HG02840 (cell line): ENCODE measurements around the gene RACK1.
A peak's percentile ranks its signal among the peaks of the same experiment; 100 is the strongest.

Experiments used
- ATAC-seq: cut with Tn5 transposase; IDR thresholded peaks from one replicate; pipeline ENCODE4 v1.9.1; 2021; ENCODE audit warnings: mild to moderate bottlenecking, moderate library complexity, moderate number of reproducible peaks; ENCODE audit not compliant: unreplicated experiment, low FRiP score

Gene RACK1

GRCh38 chr5:181234455-181235306, 9.0 kb downstream of the RACK1 start:
- ATAC-seq, result no peak

DNA sequence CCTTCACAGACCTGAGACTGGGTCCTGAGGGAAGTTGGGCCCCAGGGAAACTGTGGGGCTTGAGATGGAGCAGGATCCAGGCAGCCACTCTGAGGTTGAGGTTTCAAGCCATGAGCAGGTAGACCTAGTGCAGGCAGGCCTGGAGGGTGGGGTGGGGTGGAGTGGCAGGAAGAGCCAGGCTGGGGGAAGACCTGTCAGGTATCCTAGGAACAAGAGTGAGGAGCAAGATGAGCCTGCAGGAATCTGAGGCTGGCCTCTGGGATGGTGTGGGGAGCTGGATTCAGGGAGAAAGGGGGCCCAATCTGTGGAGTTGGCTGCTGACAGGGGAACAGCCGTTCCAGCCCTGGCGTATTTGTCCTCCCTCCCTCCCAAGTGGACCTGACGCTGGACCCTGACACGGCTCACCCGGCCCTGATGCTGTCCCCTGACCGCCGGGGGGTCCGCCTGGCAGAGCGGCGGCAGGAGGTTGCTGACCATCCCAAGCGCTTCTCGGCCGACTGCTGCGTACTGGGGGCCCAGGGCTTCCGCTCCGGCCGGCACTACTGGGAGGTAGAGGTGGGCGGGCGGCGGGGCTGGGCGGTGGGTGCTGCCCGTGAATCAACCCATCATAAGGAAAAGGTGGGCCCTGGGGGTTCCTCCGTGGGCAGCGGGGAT, 9.8 kb downstream of the RACK1 start:
- no peak for ATAC-seq

DNA sequence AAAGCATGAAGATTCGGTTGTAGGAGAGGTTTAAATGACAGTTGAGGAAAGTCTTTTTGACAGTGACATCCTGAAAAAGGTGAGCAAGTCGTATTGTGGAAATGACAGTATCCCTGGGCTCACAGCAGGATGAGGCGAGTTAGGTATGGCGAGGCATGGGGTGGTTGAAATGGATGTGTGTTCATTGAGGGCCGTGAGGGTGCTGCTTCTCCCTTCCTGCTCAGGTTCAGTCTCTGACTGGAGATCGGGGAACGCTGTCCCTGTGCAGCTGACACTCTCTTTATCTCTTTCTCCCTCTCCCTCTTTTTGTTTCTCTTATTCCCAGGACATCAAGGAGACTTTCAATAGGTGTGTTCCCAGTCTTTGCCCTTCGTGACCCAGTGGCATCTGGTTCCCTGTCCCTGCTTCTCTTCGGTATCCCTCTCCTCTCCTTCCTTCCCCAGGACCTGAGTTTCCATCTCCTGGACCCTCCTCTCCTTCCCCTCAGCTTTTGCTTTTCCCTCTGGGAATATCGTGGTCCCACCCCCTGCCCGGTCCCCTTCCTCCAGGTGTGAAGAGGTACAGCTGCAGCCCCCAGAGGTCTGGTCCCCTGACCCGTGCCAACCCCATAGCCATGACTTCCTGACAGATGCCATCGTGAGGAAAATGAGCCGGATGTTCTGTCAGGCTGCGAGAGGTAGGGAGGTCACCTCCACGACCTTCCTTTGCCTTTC, 10.5 kb downstream of the RACK1 start:
- ATAC-seq, result no peak

- ATAC-seq, result no peak
Observed at GRCh38 chr5:181232593-181232992, 11.1 kb downstream of the RACK1 start.

DNA sequence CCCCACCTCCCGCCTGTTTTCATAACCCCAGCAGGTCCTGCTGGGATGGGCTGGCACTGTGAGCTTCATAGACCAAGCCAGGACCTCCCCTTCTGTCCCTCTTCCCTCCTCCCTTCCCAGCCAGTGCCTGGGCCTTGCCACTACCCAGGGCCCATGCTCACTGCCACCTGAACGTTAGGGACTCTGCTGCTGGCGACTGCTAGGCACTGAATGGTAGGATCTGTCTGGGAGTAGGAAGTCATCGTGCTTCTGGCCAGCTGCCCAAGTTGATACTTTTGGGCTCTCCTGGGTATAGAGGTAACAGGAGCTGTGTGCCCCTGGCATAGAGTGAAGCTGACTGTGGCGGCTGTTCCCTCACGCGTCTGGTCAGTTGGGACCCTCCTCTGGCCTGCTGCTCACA, 12.3 kb downstream of the RACK1 start:
- ATAC-seq, result no peak

DNA sequence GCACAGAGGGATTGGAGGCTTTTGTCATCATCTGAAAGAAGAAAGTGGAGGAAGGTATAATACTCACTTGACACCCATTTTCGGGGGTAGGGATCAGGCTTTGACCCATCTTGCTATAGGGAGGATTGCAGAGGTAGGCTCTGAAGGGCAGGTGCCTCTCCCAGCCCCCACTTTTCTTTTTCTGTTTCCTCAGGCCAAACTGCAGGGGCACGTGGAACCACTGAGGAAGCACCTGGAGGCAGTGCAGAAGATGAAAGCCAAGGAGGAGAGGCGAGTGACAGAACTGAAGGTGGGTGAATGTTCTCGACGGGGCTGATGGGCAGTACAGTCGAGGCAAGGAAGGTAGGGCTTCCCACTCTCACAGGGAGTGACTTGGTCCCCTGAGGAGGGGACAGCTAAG, 13.2 kb downstream of the RACK1 start:
- ATAC-seq, result no peak

DNA sequence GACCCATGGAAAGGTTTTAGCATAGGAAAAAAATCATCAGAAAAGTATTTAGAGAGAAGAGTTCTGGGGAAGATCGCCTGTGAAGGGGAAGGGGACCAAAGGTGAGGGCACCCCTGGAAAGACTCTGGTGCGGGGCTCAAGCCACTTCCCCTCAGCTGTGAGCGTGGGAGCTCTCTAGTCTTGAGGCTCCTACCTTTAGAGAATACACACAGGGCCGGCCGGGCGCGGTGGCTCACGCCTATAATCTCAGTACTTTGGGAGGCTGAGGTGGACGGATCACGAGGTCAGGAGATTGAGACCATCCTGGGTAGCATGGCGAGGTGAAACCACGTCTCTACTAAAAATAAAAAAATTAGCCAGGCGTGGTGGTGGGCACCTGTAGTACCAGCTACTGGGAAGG, 13.7 kb downstream of the RACK1 start:
- ATAC-seq, result no peak

DNA sequence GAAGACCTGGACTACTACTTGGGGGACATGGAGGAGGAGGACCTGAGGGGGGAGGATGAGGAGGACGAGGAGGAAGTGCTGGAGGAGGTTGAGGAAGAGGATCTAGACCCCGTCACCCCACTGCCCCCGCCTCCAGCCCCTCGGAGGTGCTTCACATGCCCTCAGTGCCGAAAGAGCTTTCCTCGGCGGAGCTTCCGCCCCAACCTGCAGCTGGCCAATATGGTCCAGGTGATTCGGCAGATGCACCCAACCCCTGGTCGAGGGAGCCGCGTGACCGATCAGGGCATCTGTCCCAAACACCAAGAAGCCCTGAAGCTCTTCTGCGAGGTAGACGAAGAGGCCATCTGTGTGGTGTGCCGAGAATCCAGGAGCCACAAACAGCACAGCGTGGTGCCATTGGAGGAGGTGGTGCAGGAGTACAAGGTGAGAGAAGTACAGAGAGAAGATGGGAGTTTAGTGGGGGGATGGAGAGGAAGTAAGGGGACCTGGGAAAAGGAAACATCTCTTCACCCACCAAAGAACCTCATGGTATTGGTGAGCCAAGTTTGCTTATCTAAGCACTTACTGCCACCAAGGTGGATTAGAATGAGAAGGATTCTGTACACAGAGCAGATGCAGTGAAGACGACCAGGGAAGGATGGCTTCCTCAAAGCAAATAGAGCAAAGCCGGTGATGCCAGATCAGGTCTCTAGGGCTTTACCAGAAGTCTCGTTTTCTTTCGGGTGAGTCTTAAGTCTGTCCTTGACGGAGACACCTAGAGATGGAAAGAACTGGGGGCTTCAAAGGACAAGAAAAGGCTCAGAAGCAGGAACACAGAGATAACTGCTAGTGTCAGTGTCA, 19.1 kb downstream of the RACK1 start:
- ATAC-seq, result no peak

DNA sequence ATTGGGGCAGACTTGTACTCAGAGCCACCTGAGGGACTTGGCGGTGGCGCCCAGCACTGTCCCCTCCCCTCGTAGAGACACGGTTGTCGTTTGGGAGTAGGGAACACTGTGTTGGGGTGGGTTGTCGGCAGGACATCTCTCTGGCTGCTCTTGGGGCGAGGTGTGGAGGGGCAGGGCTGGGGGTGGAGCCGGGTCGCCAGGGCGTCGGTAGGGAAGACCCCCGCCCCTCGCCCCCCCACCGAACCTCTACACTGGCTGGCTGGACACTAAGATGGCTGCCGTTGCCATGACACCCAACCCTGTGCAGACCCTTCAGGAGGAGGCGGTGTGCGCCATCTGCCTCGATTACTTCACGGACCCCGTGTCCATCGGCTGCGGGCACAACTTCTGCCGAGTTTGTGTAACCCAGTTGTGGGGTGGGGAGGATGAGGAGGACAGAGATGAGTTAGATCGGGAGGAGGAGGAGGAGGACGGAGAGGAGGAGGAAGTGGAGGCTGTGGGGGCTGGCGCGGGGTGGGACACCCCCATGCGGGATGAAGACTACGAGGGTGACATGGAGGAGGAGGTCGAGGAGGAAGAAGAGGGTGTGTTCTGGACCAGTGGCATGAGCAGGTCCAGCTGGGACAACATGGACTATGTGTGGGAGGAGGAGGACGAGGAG, 19.8 kb downstream of the RACK1 start:
- ATAC-seq, result peak; percentile 1

DNA sequence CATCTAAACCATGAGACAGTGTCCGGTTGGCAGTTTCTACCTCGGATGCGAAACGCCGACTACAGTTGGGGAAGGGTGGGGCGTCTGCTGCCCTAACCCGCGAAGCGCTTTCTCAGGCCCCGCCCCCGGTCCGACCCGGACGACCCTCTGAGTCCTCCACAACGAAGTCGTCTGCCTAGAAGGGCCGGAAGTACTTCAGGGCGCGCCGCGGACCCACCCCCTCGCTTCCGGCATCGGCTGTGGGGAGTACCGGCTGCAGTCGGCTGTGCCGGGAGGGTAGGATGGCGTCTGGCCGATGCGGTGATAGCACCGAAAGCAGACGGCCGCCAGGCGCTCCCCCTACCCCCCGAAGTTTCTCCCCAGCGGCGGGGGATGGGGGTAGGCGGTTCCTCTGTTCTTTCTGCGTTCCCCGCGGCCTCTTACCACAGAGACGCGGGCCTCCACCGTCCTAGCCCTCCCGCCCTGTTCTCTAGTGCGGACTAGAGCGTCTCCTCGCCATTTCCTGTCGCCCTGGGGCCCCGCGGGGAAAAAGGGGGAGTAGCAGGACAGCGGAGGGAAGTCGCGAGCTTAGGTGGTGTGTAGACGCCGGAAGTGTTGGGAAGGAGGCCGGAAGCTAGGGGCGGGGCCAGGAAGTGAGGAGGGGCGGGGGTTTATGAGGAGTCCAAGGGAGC, 20.5 kb downstream of the RACK1 start, which contains the start of gene TRIM41:
Gene TRIM41, plus strand, starts transcription at position 224 of the 671 bp plus-strand sequence. CDS start 719 bp downstream, outside the sequence.
- ATAC-seq, result peak; percentile 63

DNA sequence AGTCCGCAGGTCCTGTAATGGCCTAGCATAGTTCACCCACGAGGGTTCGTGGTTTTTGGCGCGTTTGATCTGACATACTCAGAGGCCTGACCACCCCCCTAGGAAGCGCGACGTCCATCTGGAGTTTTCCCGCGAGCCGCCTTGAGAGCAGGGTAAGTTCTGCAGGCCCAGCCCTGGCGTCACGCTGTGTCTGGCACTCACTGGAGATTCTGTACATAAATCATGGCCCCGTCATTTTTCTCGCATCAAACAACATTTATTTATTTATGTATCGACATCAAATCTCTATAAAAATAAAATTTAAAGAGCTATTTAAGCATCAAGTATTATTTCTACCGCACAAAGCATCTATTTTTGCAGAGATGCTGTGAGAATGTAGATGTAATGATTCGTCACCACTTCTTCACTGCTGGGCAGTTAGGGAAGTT, 21.1 kb downstream of the RACK1 start:
- peak; percentile 1 for ATAC-seq

GRCh38 chr5:181221792-181222629, 21.7 kb downstream of the RACK1 start:
- ATAC-seq, result peak; percentile 32

GRCh38 chr5:181221105-181221791, 22.5 kb downstream of the RACK1 start:
- no peak for ATAC-seq

DNA sequence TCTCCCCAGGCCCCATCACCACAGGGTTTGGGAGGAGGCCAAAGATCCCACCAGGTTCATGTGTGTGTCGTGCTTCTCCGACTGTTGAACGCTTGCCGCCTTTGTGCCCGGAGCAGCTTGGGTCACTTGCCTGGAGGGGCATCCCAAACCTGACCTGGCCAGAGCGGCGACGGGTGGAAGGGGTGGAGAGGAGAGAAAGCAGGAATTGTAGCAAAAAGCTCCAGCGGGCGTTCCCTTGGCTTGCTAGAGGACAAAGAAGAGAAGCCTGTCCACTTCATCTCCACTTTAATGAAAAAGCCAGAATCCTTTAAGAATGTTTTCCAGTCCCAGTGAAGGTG, 23.6 kb downstream of the RACK1 start:
- no peak for ATAC-seq

DNA sequence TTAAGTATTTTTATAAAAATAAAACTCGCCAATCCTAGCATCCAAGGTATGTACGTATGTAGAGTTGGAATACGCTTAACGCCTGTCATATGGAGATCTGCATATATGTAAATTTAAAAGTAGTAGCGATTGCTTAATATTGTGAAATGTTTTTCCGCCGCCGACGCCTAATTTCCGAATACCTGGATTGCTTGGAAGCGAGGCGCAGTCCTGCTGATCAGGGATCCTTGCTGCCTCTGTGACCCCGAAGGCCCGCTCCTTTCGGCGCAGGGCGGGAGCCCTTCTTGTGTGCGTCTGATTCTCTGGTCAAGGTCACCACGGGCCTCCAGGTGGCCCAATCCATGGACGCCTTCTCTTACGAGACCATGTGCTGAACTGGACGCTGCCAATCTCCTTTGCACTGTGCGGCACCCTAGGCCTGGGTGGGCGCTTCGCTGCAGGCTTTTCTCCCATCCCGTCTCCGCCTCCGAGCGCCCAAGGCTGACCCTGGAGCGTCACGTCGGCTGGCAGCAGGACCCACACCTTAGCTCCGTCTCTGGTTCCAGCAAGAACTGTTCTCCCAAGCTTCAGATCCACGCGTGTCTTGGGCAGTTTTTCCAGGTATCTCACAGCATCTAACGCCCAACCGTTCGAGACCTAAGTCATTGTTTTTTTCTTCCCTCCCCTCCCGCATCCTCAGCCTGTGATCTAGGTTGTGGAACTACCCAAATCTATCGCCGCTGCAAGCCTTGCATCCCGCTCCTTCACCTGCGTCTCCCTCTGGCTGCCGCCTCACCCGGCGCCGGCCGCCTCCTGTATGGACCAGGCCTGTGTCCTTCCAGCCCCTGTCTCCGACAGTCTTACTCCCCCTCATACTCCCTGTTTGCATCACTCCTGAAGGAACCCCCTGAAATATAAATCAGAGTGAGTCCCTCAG, 24.2 kb downstream of the RACK1 start:
- no peak for ATAC-seq

- no peak for ATAC-seq
Observed at GRCh38 chr5:181218795-181219124, 24.9 kb downstream of the RACK1 start.

DNA sequence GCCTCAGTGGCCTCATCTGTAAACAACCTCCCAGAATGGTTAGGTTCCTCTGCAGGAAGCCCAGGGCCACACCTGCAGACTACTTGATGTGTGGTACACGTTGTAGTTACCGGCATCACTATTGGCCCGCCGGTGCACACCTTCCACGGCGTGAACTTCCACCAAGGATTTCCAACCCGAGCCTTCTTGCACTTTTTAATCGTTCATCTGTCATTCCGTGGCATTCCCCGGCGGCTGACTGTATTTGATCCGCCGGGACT, 26.0 kb downstream of the RACK1 start:
- no peak for ATAC-seq
